SK-N-SH (cell line): Measurements from ENCODE around the gene CDH13. TPM values are rescaled to one million over a fixed set of nuclear protein-coding genes. Genes with fewer than 3 reads are reported as not detected.

Experiments used
- CTCF ChIA-PET: fragments of 300-600, 350-600 bp; formaldehyde crosslinking; extraction: SDS; loops from one replicate; lab custom pipeline; 2021; lab: Yijun Ruan, JAX
- POLR2A ChIA-PET: fragments of 350-600 bp; sonication (Branson Sonifier 250); formaldehyde crosslinking; extraction: SDS; loops from one replicate; lab custom pipeline; 2020; ENCODE audit warnings: antibody characterized with exemption, inconsistent platforms; lab: Yijun Ruan, JAX
- DNase-seq: peaks from one replicate; pipeline ENCODE4 v3.0.0; 2012
- H2AFZ ChIP-seq: fragments of 200-600 bp; sonication (generic); 2 replicates; pipeline ENCODE4 v1.8.1; 2016; ENCODE audit warnings: antibody characterized with exemption, mild to moderate bottlenecking, low read depth
- H3F3A ChIP-seq: fragments of 200-600 bp; sonication (generic); replicated peaks from 2 replicates; pipeline ENCODE3; 2016; ENCODE audit warnings: antibody characterized with exemption, mild to moderate bottlenecking; ENCODE audit not compliant: insufficient read depth
- H3K27ac ChIP-seq, 2 experiments: fragments of 200-500 bp in 1 of 2; fragments of 200-600 bp in 1 of 2; sonication (Bioruptor generic) in 1 of 2; sonication (generic), shearing (Covaris generic) in 1 of 2; 2 replicates each; pipeline versions ENCODE4 v1.5.1 to v1.6.1; 2014 to 2016; ENCODE audit warnings: low read depth in 2 of 2, inconsistent platforms in 1 of 2, low read length in 1 of 2, mild to moderate bottlenecking in 1 of 2, mixed read lengths in 1 of 2
- H3K27me3 ChIP-seq: fragments of 200-600 bp; sonication (generic), shearing (Covaris generic); 2 replicates; pipeline ENCODE4 v1.6.1; 2016; ENCODE audit warnings: mixed run types; ENCODE audit not compliant: insufficient read depth
- H3K36me3 ChIP-seq, 2 experiments: fragments of 200-500 bp in 1 of 2; fragments of 200-600 bp in 1 of 2; sonication (Bioruptor generic) in 1 of 2; sonication (generic) in 1 of 2; replicated peaks in 1 of 2; 2 replicates each; pipeline versions ENCODE3 to v1.5.1; 2014 to 2016; ENCODE audit warnings: low read length in 1 of 2, mild to moderate bottlenecking in 1 of 2; ENCODE audit not compliant: insufficient read depth in 2 of 2, control insufficient read depth in 1 of 2
- H3K4me1 ChIP-seq, 2 experiments: fragments of 200-500 bp in 1 of 2; fragments of 200-600 bp in 1 of 2; sonication (Bioruptor generic) in 1 of 2; sonication (generic), shearing (Covaris generic) in 1 of 2; 2 replicates each; pipeline versions ENCODE4 v1.5.1 to v1.6.1; 2014 to 2016; ENCODE audit warnings: low read depth in 1 of 2, low read length in 1 of 2, mixed run types in 1 of 2; ENCODE audit not compliant: insufficient read depth in 2 of 2, control insufficient read depth in 1 of 2
- H3K4me2 ChIP-seq: fragments of 200-600 bp; sonication (generic), shearing (Covaris generic); 2 replicates; pipeline ENCODE4 v1.6.1; 2017; ENCODE audit warnings: mixed run types
- H3K4me3 ChIP-seq, 2 experiments: fragments of 200-500 bp in 1 of 2; fragments of 200-600 bp in 1 of 2; sonication (Bioruptor generic) in 1 of 2; sonication (generic), shearing (Covaris generic) in 1 of 2; 2 replicates each; pipeline versions ENCODE4 v1.5.1 to v1.8.1; 2014 to 2016; ENCODE audit warnings: low read depth in 2 of 2, inconsistent platforms in 1 of 2, low read length in 1 of 2, mild to moderate bottlenecking in 1 of 2, mixed read lengths in 1 of 2, moderate library complexity in 1 of 2
- H3K79me2 ChIP-seq: fragments of 200-600 bp; sonication (generic); 2 replicates; pipeline ENCODE4 v1.8.1; 2017; ENCODE audit warnings: mild to moderate bottlenecking; ENCODE audit not compliant: insufficient read depth
- H3K9ac ChIP-seq: fragments of 200-600 bp; sonication (generic); 2 replicates; pipeline ENCODE4 v1.6.1; 2017; ENCODE audit warnings: mixed run types
- H3K9me2 ChIP-seq: fragments of 200-600 bp; sonication (generic); 2 replicates; pipeline ENCODE4 v1.6.1; 2017; ENCODE audit warnings: mixed run types
- H3K9me3 ChIP-seq: fragments of 200-600 bp; sonication (generic); 2 replicates; pipeline ENCODE4 v1.6.1; 2017; ENCODE audit warnings: mixed run types, mild to moderate bottlenecking, moderate library complexity
- H4K20me1 ChIP-seq: fragments of 200-600 bp; sonication (generic); 2 replicates; pipeline ENCODE4 v1.6.1; 2017; ENCODE audit warnings: mild to moderate bottlenecking, mixed run types; ENCODE audit not compliant: insufficient read depth
- GABPA ChIP-seq: IDR thresholded peaks from 2 replicates; pipeline ENCODE4 v1.4.0; 2012; ENCODE audit warnings: low read depth, mild to moderate bottlenecking
- GATA2 ChIP-seq: sonication (generic); formaldehyde crosslinking; IDR thresholded peaks from 2 replicates; pipeline ENCODE4 v1.5.0; 2020; ENCODE audit warnings: mild to moderate bottlenecking, missing genetic modification reagents
- NRF1 ChIP-seq: IDR thresholded peaks from 2 replicates; pipeline ENCODE4 v1.6.1; 2012; ENCODE audit warnings: low read depth, mild to moderate bottlenecking, low read length
- PBX3 ChIP-seq: IDR thresholded peaks from 2 replicates; pipeline ENCODE4; 2012
- RFX5 ChIP-seq: IDR thresholded peaks from 2 replicates; pipeline ENCODE4 v1.6.1; 2012; ENCODE audit warnings: mild to moderate bottlenecking, improper control_type of control experiment, low read length
- TAF1 ChIP-seq: IDR thresholded peaks from 2 replicates; pipeline ENCODE4 v1.6.1; 2012; ENCODE audit warnings: low read depth, mild to moderate bottlenecking, low read length, moderate library complexity, borderline replicate concordance
- YY1 ChIP-seq: IDR thresholded peaks from 2 replicates; pipeline ENCODE4 v1.4.0; 2012; ENCODE audit warnings: low read depth, mild to moderate bottlenecking
- ZBTB33 ChIP-seq: IDR thresholded peaks from 2 replicates; pipeline ENCODE4 v1.4.0; 2012; ENCODE audit warnings: low read depth, borderline replicate concordance
- WGBS: methylation state at CpG from one replicate; pipeline ENCODE4 v1.1.6; 2017; ENCODE audit warnings: low lambda C conversion rate; 5-methylcytosine and 5-hydroxymethylcytosine counted together
- polyA plus RNA-seq, 3 experiments: library from polyadenylated mRNA; depleted of rRNA; stranded (reverse); fragments of >200 nt; gene quantifications; 2 replicates each; pipeline ENCODE4 v1.2.3, GENCODE V29; 2012
- TF ChIP-seq, protein P1 (sequence below): IDR thresholded peaks from 2 replicates; pipeline ENCODE4 v1.4.0; 2012; ENCODE audit warnings: low read depth, borderline replicate concordance
- TF ChIP-seq, protein P2 (sequence below): IDR thresholded peaks from 2 replicates; pipeline ENCODE4 v1.6.1; 2012; ENCODE audit warnings: mild to moderate bottlenecking, low read depth, low read length, moderate library complexity
- TF ChIP-seq, protein P3 (sequence below): fragments of 200-600 bp; sonication (generic); IDR thresholded peaks from 2 replicates; pipeline ENCODE4 v1.6.1; 2017; ENCODE audit warnings: antibody characterized with exemption, mild to moderate bottlenecking, moderate library complexity

Gene CDH13
- polyA plus RNA-seq, 1 of the 3 experiments (the other 2 are of a cell fraction) = 93.0 TPM

DNA sequence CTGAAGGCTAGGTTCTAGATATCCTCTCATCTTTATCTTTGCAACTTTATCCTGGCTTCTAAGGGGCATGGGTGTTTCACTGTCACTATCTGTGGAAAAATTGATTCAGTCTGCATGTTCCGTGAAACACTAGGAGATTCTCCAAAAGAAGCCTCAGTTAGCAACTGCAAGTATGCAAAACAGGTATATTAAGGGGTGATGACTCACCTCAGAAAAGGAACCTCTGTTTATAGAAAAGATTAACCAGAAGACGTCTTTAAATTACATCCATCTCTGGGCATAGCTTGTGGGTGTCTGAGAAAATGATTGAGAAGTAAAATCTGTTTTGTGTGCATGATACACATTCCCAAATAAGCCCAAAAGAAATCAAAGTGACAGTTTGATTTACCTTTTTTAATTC lies 827.2 kb downstream of the CDH13 start:
- H3K79me2 ChIP-seq = no peaks in the 10 kb centered on the region
- no peak overlapping the region for H3K27ac ChIP-seq
- H3F3A ChIP-seq = peaks cover 5% of the 10 kb centered on the region
- ChIA-PET CTCF (interaction anchor here (0.8 kb wide), 1 partner anchor 9 kb away, joined by 4 read pairs; no protein-coding TSS in a partner anchor), POLR2A (no interaction called here)
- no peak overlapping the region for H2AFZ ChIP-seq
- 33% methylated on average over 2 of the region's 2 CpGs for WGBS
- no peak for DNase-seq
- H3K9me3 ChIP-seq = no peaks in the 10 kb centered on the region
- no peak overlapping the region for H3K9ac ChIP-seq
- H4K20me1 ChIP-seq = no peaks in the 10 kb centered on the region
- no peak overlapping the region for H3K4me3 ChIP-seq
- TF ChIP-seq, protein P1, sequence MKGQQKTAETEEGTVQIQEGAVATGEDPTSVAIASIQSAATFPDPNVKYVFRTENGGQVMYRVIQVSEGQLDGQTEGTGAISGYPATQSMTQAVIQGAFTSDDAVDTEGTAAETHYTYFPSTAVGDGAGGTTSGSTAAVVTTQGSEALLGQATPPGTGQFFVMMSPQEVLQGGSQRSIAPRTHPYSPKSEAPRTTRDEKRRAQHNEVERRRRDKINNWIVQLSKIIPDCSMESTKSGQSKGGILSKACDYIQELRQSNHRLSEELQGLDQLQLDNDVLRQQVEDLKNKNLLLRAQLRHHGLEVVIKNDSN = no peak
- no peak for TF ChIP-seq GABPA
- TF ChIP-seq, protein P2, sequence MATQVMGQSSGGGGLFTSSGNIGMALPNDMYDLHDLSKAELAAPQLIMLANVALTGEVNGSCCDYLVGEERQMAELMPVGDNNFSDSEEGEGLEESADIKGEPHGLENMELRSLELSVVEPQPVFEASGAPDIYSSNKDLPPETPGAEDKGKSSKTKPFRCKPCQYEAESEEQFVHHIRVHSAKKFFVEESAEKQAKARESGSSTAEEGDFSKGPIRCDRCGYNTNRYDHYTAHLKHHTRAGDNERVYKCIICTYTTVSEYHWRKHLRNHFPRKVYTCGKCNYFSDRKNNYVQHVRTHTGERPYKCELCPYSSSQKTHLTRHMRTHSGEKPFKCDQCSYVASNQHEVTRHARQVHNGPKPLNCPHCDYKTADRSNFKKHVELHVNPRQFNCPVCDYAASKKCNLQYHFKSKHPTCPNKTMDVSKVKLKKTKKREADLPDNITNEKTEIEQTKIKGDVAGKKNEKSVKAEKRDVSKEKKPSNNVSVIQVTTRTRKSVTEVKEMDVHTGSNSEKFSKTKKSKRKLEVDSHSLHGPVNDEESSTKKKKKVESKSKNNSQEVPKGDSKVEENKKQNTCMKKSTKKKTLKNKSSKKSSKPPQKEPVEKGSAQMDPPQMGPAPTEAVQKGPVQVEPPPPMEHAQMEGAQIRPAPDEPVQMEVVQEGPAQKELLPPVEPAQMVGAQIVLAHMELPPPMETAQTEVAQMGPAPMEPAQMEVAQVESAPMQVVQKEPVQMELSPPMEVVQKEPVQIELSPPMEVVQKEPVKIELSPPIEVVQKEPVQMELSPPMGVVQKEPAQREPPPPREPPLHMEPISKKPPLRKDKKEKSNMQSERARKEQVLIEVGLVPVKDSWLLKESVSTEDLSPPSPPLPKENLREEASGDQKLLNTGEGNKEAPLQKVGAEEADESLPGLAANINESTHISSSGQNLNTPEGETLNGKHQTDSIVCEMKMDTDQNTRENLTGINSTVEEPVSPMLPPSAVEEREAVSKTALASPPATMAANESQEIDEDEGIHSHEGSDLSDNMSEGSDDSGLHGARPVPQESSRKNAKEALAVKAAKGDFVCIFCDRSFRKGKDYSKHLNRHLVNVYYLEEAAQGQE = no peak
- TF ChIP-seq GATA2 (CRISPR knock-in tag) = no peak
- TF ChIP-seq, protein P3, sequence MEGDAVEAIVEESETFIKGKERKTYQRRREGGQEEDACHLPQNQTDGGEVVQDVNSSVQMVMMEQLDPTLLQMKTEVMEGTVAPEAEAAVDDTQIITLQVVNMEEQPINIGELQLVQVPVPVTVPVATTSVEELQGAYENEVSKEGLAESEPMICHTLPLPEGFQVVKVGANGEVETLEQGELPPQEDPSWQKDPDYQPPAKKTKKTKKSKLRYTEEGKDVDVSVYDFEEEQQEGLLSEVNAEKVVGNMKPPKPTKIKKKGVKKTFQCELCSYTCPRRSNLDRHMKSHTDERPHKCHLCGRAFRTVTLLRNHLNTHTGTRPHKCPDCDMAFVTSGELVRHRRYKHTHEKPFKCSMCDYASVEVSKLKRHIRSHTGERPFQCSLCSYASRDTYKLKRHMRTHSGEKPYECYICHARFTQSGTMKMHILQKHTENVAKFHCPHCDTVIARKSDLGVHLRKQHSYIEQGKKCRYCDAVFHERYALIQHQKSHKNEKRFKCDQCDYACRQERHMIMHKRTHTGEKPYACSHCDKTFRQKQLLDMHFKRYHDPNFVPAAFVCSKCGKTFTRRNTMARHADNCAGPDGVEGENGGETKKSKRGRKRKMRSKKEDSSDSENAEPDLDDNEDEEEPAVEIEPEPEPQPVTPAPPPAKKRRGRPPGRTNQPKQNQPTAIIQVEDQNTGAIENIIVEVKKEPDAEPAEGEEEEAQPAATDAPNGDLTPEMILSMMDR = no peak
- TF ChIP-seq ZBTB33 = no peak
- no peak for TF ChIP-seq YY1
- TF ChIP-seq TAF1 = no peak
- no peak for TF ChIP-seq NRF1
- TF ChIP-seq PBX3 = no peak
- TF ChIP-seq RFX5 = no peak
- H3K27me3 ChIP-seq = no peaks in the 10 kb centered on the region
- H3K4me2 ChIP-seq = no peak overlapping the region
- peaks cover 0 to 7% of the 10 kb centered on the region in 2 experiments; a peak in 1 of 4 replicates for H3K4me1 ChIP-seq
- no peaks in the 10 kb centered on the region for H3K36me3 ChIP-seq
- H3K9me2 ChIP-seq = no peaks in the 10 kb centered on the region
